ENCODE measurements around the gene NDST3.

- no peak for TF ChIP-seq POLR2A (IDR thresholded peaks at IDR 0.05)
- no peak for TF ChIP-seq CTCF (IDR thresholded peaks at IDR 0.05)
These were observed 48.0 kb upstream of the NDST3 start for GRCh38 chr4:117986321-117986720.
